ENCODE measurements around the gene CALN1. TPM values are rescaled to one million over a fixed set of nuclear protein-coding genes. Genes with fewer than 3 reads are reported as not detected.

CALN1 gene
- total RNA-seq, 5 donors from 2014 or later (not counting 1 experiment from before 2014, with no cell fraction given), result 0.03 to 0.26 (median 0.05) TPM

DNA sequence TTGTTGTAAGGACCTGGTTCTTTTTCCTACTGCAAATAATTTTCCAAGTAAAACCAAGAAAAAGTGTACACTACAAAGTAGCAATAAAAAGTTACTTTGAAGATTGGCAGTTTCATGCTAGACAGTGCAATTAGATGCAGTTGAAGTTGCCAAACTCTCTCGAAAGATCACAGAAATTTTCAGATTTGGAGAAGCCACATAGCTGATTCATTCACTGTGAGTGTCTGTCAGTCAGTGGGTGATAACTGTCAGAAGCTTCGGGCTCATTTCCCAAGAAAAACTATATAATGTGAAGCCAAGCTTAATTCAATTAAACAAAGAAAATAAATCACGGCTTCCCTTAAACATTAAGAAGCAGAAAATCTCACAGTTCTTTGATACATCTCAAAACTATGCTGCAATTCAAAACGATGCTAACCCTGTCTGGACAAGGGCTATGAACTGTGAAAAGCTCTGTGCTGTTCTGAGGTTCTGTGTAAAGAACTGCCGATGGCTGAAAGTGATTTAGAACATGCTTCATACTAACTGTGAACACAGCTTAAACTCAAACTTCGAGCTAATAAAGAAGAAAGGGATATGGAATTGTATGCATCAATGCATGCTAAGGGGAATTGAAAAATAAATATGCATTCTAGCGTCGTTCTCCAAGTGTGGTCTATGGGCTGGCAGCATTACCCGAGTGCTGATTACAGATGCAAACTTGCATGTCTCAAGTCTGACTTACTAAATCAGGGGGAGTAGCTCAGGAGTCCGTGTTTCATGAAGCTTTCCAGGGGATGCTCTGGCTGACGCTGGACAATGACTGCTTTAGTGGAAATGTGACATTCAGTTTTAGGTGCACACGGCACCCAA, 557.4 kb downstream of the CALN1 start:
- Mint-ChIP-seq H3K4me1 (no peaks in the 10 kb centered on the region), H3K9me3 (peaks cover 0 to 15% (median 0%) of the 10 kb centered on the region in 3 donors), H3K4me3 (no peak overlapping the region), H3K36me3 (no peaks in the 10 kb centered on the region), H3K27ac (no peak overlapping the region), H3K27me3 (no peaks in the 10 kb centered on the region)
- Histone ChIP-seq H3K36me3 (ENCODE audit: control insufficient read depth in 2 of 2, extremely low read depth in 1 of 2, insufficient read depth in 1 of 2, low read length in 1 of 2) (no peaks in the 10 kb centered on the region), H3K9me3 (no peaks in the 10 kb centered on the region), H3K4me1 (ENCODE audit: control insufficient read depth in 1 of 2, extremely low read depth in 1 of 2, insufficient read depth in 2 of 2, low read length in 2 of 2) (no peaks in the 10 kb centered on the region), H3K4me3 (ENCODE audit: control insufficient read depth in 1 of 2, extremely low read depth in 1 of 2, low read length in 1 of 2) (no peak overlapping the region), H3K27me3 (replicated peaks in 1 of 2; ENCODE audit: control insufficient read depth in 2 of 2, extremely low read depth in 1 of 2, insufficient read depth in 2 of 2, low read length in 1 of 2) (no peaks in the 10 kb centered on the region), H3K27ac (ENCODE audit: low read length) (no peak overlapping the region)
- DNase-seq, result no peak
- POLR2A ChIA-PET, result no interaction called here
- CTCF ChIA-PET, result no interaction called here
- 88% methylated on average over 4 of the region's 12 CpGs for WGBS (ENCODE audit: insufficient coverage)
- no peak for ATAC-seq (replicated peaks in 1 of 4)

DNA sequence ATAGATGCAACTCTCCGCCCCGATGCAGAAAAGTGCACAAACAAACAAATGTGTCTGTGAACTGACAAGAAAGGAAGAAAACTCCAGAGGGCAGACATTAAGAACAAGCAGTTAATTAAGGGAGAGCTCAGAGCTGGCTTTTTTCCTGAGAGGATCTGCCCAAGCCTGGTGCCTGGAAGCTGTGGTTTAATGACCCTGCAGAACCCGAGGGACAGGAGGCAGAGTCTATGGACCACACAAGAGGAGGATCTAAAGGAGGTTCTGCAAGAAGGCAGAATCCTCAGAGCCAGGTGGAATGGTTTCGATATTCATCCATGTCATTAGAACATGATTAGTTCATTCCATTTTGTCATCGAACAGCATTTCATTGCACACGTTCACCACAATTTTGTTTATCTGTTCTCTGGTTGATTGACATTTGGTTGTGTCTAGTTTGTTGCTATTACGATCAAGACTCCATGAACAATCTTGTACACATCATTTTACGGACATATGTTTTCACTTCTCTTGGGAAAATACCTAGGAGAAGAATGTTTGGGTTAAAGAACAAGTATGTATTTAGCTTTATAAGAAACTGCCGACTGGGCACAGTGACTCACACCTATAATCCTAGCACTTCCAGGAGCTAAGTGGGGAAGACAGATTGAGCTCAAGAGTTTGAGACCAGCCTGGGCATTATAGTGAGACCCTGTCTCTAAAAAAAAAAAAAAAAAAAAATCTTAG, 560.2 kb downstream of the CALN1 start:
- Mint-ChIP-seq H3K9me3 (peaks cover 0 to 19% (median 0%) of the 10 kb centered on the region in 3 donors), H3K27ac (no peak overlapping the region), H3K27me3 (no peaks in the 10 kb centered on the region), H3K36me3 (no peaks in the 10 kb centered on the region), H3K4me1 (no peaks in the 10 kb centered on the region), H3K4me3 (no peak overlapping the region)
- DNase-seq (no peak), ATAC-seq (replicated peaks in 1 of 4) (no peak)
- no peaks in the 10 kb centered on the region for H3K4me1 ChIP-seq (ENCODE audit: control insufficient read depth in 1 of 2, extremely low read depth in 1 of 2, insufficient read depth in 2 of 2, low read length in 2 of 2)
- no peaks in the 10 kb centered on the region for H3K9me3 ChIP-seq
- no peaks in the 10 kb centered on the region for H3K36me3 ChIP-seq (ENCODE audit: control insufficient read depth in 2 of 2, extremely low read depth in 1 of 2, insufficient read depth in 1 of 2, low read length in 1 of 2)
- WGBS (ENCODE audit: insufficient coverage), result 90% methylated on average over 3 of the region's 9 CpGs
- ChIA-PET POLR2A (no interaction called here), CTCF (interaction anchor here in 1 of 2 donors (0.7 kb wide), 1 partner anchor 10 kb away, joined by 3 read pairs; no protein-coding TSS in a partner anchor)
- no peak overlapping the region for H3K27ac ChIP-seq (ENCODE audit: low read length)
- H3K27me3 ChIP-seq (replicated peaks in 1 of 2; ENCODE audit: control insufficient read depth in 2 of 2, extremely low read depth in 1 of 2, insufficient read depth in 2 of 2, low read length in 1 of 2), result no peaks in the 10 kb centered on the region
- H3K4me3 ChIP-seq (ENCODE audit: control insufficient read depth in 1 of 2, extremely low read depth in 1 of 2, low read length in 1 of 2), result no peak overlapping the region

DNA sequence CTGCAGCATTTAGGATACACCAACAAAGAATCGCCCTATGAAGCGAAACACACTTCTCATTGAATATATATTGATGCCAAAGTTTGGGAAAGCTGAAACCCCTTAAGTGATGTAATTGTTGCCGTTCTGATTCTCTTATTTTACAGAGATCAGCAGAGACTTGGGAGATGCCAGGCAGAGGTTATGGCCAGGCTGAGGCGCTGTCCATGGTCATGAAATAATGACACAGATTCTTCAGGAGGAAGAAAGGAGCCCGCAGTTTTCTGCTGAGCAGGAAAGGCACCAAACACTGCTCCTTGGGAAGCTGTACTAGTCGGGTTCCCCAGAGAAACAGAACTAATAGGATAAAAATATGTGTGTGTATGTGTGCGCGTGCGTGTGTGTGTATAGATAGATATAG, 566.0 kb downstream of the CALN1 start:
- POLR2A ChIA-PET, result no interaction called here
- H3K4me3 Mint-ChIP-seq, result no peak overlapping the region
- DNase-seq (no peak), ATAC-seq (replicated peaks in 1 of 4) (no peak)
- H3K9me3 Mint-ChIP-seq, result peaks cover 3 to 19% (median 3%) of the 10 kb centered on the region in 3 donors
- Histone ChIP-seq H3K4me3 (ENCODE audit: control insufficient read depth in 1 of 2, extremely low read depth in 1 of 2, low read length in 1 of 2) (no peak overlapping the region), H3K9me3 (no peaks in the 10 kb centered on the region), H3K27me3 (replicated peaks in 1 of 2; ENCODE audit: control insufficient read depth in 2 of 2, extremely low read depth in 1 of 2, insufficient read depth in 2 of 2, low read length in 1 of 2) (no peaks in the 10 kb centered on the region), H3K4me1 (ENCODE audit: control insufficient read depth in 1 of 2, extremely low read depth in 1 of 2, insufficient read depth in 2 of 2, low read length in 2 of 2) (no peaks in the 10 kb centered on the region), H3K36me3 (ENCODE audit: control insufficient read depth in 2 of 2, extremely low read depth in 1 of 2, insufficient read depth in 1 of 2, low read length in 1 of 2) (no peaks in the 10 kb centered on the region), H3K27ac (ENCODE audit: low read length) (no peak overlapping the region)
- H3K4me1 Mint-ChIP-seq, result no peaks in the 10 kb centered on the region
- no peak overlapping the region for H3K27ac Mint-ChIP-seq
- H3K27me3 Mint-ChIP-seq, result no peaks in the 10 kb centered on the region
- no peaks in the 10 kb centered on the region for H3K36me3 Mint-ChIP-seq
- 67% methylated on average over 1 of the region's 9 CpGs for WGBS (ENCODE audit: insufficient coverage)
- CTCF ChIA-PET, result no interaction called here

DNA sequence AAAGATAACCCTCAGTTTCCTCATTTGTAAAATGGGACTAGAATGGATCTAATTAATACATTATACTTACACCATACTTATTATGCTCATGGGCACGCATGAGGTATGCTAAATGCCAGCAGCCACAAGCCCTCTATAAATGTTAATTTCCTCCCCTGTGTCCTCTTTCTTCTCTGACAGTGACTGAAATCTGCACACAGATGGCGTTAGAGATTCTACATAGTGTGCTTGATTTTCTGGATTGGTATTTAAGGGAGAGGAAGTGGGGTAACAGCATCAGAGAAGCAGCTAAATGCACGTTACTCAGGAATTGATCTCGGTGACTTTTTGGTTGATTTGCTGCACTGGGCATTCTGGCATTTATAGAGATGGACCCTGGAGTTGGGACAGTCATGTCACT, 568.5 kb downstream of the CALN1 start:
- CTCF ChIA-PET, result interaction anchor here in 1 of 2 donors (0.5 kb wide), 1 partner anchor 29 kb away, joined by 3 read pairs; no protein-coding TSS in a partner anchor
- Mint-ChIP-seq H3K36me3 (no peaks in the 10 kb centered on the region), H3K9me3 (peaks cover 3 to 10% (median 5%) of the 10 kb centered on the region in 3 donors), H3K4me1 (no peaks in the 10 kb centered on the region), H3K27ac (no peak overlapping the region), H3K4me3 (no peak overlapping the region), H3K27me3 (no peaks in the 10 kb centered on the region)
- 0% methylated on average over 2 of the region's 4 CpGs for WGBS (ENCODE audit: insufficient coverage)
- Histone ChIP-seq H3K36me3 (ENCODE audit: control insufficient read depth in 2 of 2, extremely low read depth in 1 of 2, insufficient read depth in 1 of 2, low read length in 1 of 2) (no peaks in the 10 kb centered on the region), H3K27me3 (replicated peaks in 1 of 2; ENCODE audit: control insufficient read depth in 2 of 2, extremely low read depth in 1 of 2, insufficient read depth in 2 of 2, low read length in 1 of 2) (no peaks in the 10 kb centered on the region), H3K4me3 (ENCODE audit: control insufficient read depth in 1 of 2, extremely low read depth in 1 of 2, low read length in 1 of 2) (no peak overlapping the region), H3K9me3 (no peaks in the 10 kb centered on the region), H3K27ac (ENCODE audit: low read length) (no peak overlapping the region), H3K4me1 (ENCODE audit: control insufficient read depth in 1 of 2, extremely low read depth in 1 of 2, insufficient read depth in 2 of 2, low read length in 2 of 2) (no peaks in the 10 kb centered on the region)
- POLR2A ChIA-PET, result no interaction called here
- no peak for ATAC-seq (replicated peaks in 1 of 4)
- DNase-seq, result no peak

DNA sequence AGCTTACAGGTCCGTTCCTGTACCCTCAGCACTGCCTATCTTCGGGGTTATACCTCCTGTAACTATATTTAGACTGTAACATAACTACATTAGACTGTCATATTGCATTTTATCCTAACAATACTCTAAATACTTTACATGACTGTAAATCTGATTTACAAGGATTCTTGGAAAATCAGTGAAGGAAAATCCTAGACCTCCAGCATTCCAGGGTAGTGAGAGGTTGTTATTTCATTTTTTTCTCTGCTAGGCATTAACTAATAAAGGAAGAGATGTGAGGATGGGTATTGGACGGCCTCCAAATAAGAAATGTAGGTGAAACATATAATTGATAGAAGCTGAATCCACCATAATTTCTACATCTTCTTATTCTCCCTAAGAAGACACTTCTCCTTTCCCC, 569.4 kb downstream of the CALN1 start:
- H3K27ac Mint-ChIP-seq, result no peak overlapping the region
- Histone ChIP-seq H3K36me3 (ENCODE audit: control insufficient read depth in 2 of 2, extremely low read depth in 1 of 2, insufficient read depth in 1 of 2, low read length in 1 of 2) (no peaks in the 10 kb centered on the region), H3K9me3 (no peaks in the 10 kb centered on the region), H3K27ac (ENCODE audit: low read length) (no peak overlapping the region), H3K4me1 (ENCODE audit: control insufficient read depth in 1 of 2, extremely low read depth in 1 of 2, insufficient read depth in 2 of 2, low read length in 2 of 2) (no peaks in the 10 kb centered on the region), H3K27me3 (replicated peaks in 1 of 2; ENCODE audit: control insufficient read depth in 2 of 2, extremely low read depth in 1 of 2, insufficient read depth in 2 of 2, low read length in 1 of 2) (no peaks in the 10 kb centered on the region), H3K4me3 (ENCODE audit: control insufficient read depth in 1 of 2, extremely low read depth in 1 of 2, low read length in 1 of 2) (no peak overlapping the region)
- H3K27me3 Mint-ChIP-seq, result no peaks in the 10 kb centered on the region
- ChIA-PET POLR2A (no interaction called here), CTCF (no interaction called here)
- H3K4me3 Mint-ChIP-seq, result no peak overlapping the region
- ATAC-seq (replicated peaks in 1 of 4) (no peak), DNase-seq (no peak)
- no peaks in the 10 kb centered on the region for H3K36me3 Mint-ChIP-seq
- WGBS (ENCODE audit: insufficient coverage), result no CpG with 5 or more reads among the region's 3 CpGs
- H3K4me1 Mint-ChIP-seq, result no peaks in the 10 kb centered on the region
- H3K9me3 Mint-ChIP-seq, result peaks cover 3 to 5% (median 5%) of the 10 kb centered on the region in 3 donors

DNA sequence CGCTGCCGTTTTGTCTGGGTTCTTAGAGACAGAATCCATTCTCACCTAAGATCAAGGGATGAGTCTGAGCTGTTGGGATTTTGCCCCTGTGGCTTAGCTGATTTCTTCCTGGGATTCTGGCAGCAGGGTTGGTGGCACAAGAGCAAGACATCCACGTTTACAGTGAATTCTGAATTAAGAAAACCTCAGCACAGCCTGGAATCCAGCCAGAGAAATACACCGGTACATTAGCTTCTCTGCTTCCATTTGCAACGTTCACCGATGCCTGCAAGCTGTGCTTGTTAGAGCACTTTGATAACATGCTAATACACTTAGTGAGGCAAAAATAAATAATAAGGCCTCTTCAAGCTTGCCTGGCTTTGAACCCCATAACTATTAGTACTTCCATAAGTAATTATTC, 569.8 kb downstream of the CALN1 start:
- H3K27me3 Mint-ChIP-seq, result no peaks in the 10 kb centered on the region
- 67% methylated on average over 1 of the region's 6 CpGs for WGBS (ENCODE audit: insufficient coverage)
- no peak for ATAC-seq (replicated peaks in 1 of 4)
- H3K4me3 Mint-ChIP-seq, result no peak overlapping the region
- ChIA-PET CTCF (interaction anchor here in 1 of 2 donors (0.8 kb wide), 1 partner anchor 315 kb away, joined by 3 read pairs; no protein-coding TSS in a partner anchor), POLR2A (no interaction called here)
- Histone ChIP-seq H3K27me3 (replicated peaks in 1 of 2; ENCODE audit: control insufficient read depth in 2 of 2, extremely low read depth in 1 of 2, insufficient read depth in 2 of 2, low read length in 1 of 2) (no peaks in the 10 kb centered on the region), H3K9me3 (no peaks in the 10 kb centered on the region), H3K4me3 (ENCODE audit: control insufficient read depth in 1 of 2, extremely low read depth in 1 of 2, low read length in 1 of 2) (no peak overlapping the region), H3K27ac (ENCODE audit: low read length) (no peak overlapping the region), H3K36me3 (ENCODE audit: control insufficient read depth in 2 of 2, extremely low read depth in 1 of 2, insufficient read depth in 1 of 2, low read length in 1 of 2) (no peaks in the 10 kb centered on the region), H3K4me1 (ENCODE audit: control insufficient read depth in 1 of 2, extremely low read depth in 1 of 2, insufficient read depth in 2 of 2, low read length in 2 of 2) (no peaks in the 10 kb centered on the region)
- H3K9me3 Mint-ChIP-seq, result peaks cover 3 to 6% (median 5%) of the 10 kb centered on the region in 3 donors
- DNase-seq, result no peak
- no peaks in the 10 kb centered on the region for H3K36me3 Mint-ChIP-seq
- no peaks in the 10 kb centered on the region for H3K4me1 Mint-ChIP-seq
- no peak overlapping the region for H3K27ac Mint-ChIP-seq
